Parathyroid adenoma (tissue), 2 donors: ENCODE measurements around the gene PDCD1.
"Not testable (repeated sequence)": the region's sequence is repeated elsewhere in the genome, so short reads cannot be mapped to it uniquely, and the experiment has no call there.

Experiments used
- H2AFZ ChIP-seq: fragments of 300-600 bp; sonication (generic); one replicate; pipeline ENCODE4 v1.7.0; 2017; ENCODE audit warnings: antibody characterized with exemption, mild to moderate bottlenecking
- H3K27ac ChIP-seq: fragments of 300-600 bp; sonication (generic); one replicate; pipeline ENCODE4 v1.7.0; 2017
- H3K27me3 ChIP-seq: fragments of 300-600 bp; sonication (generic); one replicate; pipeline ENCODE4 v1.7.0; 2017; ENCODE audit warnings: low read length; ENCODE audit not compliant: control insufficient read depth, insufficient read depth
- H3K36me3 ChIP-seq: fragments of 300-600 bp; sonication (generic); one replicate; pipeline ENCODE4 v1.7.0; 2017; ENCODE audit warnings: low read length; ENCODE audit not compliant: control insufficient read depth, insufficient read depth
- H3K4me1 ChIP-seq: fragments of 300-600 bp; sonication (generic); one replicate; pipeline ENCODE4 v1.7.0; 2017; ENCODE audit warnings: control low read depth
- H3K4me2 ChIP-seq: fragments of 300-600 bp; sonication (generic); one replicate; pipeline ENCODE4 v1.7.0; 2017; ENCODE audit warnings: low read length
- H3K4me3 ChIP-seq: fragments of 300-600 bp; sonication (generic); one replicate; pipeline ENCODE4 v1.7.0; 2017; ENCODE audit warnings: low read depth, low read length
- H3K79me2 ChIP-seq: fragments of 300-600 bp; sonication (generic); one replicate; pipeline ENCODE4 v1.7.0; 2017; ENCODE audit warnings: control low read depth
- H3K9ac ChIP-seq: fragments of 300-600 bp; sonication (generic); one replicate; pipeline ENCODE4 v1.7.0; 2017; ENCODE audit warnings: mild to moderate bottlenecking
- H3K9me3 ChIP-seq: fragments of 300-600 bp; sonication (generic); one replicate; pipeline ENCODE4 v1.7.0; 2017; ENCODE audit warnings: low read length; ENCODE audit not compliant: control insufficient read depth
- TF ChIP-seq, protein P1 (sequence below): fragments of 300-600 bp; sonication (generic); IDR thresholded peaks from one replicate; pipeline ENCODE4 v1.7.0; 2017; ENCODE audit warnings: antibody characterized with exemption, mild to moderate bottlenecking
- donor health status: primary hyperparathyroidism.

PDCD1 gene

DNA sequence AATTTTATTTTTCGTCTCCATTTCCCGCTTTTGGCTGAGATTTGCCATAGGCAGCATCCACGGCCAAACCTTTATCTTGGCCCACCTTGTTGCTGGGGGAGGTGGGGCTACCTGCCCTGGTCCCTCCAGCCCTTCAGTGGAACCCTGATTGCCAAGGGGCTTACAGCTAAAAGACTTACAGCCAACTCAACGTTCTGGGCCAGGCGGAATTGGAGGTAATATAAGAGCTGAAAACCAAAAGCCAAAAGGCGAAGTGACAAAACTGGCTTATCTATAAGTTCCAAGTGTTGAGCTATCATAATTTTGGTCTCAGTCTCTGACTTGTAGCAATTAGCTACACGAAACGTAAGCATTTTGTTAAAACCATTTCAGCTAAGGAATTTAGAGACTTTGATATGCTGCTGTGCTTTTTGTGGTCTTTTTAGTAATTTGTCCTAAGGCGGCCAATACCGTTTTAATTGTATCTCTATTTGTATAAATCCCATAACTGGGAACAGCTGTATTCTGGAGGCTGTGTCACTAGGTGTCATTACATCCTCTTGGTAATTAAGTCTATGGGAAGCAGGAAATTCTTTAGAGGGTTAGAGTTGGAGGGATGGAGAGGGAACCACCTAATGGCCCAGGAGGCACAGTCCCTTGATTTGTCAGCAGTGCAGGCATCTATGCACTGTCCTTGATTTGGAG is 24.0 kb downstream of the PDCD1 start:
- no peaks in the 10 kb centered on the region for H3K79me2 ChIP-seq
- no peaks in the 10 kb centered on the region for H3K9me3 ChIP-seq
- no peak overlapping the region for H3K4me3 ChIP-seq
- no peaks in the 10 kb centered on the region for H3K4me1 ChIP-seq
- H3K4me2 ChIP-seq = no peak overlapping the region
- no peaks in the 10 kb centered on the region for H3K36me3 ChIP-seq
- TF ChIP-seq, protein P1, sequence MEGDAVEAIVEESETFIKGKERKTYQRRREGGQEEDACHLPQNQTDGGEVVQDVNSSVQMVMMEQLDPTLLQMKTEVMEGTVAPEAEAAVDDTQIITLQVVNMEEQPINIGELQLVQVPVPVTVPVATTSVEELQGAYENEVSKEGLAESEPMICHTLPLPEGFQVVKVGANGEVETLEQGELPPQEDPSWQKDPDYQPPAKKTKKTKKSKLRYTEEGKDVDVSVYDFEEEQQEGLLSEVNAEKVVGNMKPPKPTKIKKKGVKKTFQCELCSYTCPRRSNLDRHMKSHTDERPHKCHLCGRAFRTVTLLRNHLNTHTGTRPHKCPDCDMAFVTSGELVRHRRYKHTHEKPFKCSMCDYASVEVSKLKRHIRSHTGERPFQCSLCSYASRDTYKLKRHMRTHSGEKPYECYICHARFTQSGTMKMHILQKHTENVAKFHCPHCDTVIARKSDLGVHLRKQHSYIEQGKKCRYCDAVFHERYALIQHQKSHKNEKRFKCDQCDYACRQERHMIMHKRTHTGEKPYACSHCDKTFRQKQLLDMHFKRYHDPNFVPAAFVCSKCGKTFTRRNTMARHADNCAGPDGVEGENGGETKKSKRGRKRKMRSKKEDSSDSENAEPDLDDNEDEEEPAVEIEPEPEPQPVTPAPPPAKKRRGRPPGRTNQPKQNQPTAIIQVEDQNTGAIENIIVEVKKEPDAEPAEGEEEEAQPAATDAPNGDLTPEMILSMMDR = no peak
- H3K9ac ChIP-seq = no peak overlapping the region
- no peaks in the 10 kb centered on the region for H3K27me3 ChIP-seq
- H2AFZ ChIP-seq = no peak overlapping the region
- no peak overlapping the region for H3K27ac ChIP-seq

DNA sequence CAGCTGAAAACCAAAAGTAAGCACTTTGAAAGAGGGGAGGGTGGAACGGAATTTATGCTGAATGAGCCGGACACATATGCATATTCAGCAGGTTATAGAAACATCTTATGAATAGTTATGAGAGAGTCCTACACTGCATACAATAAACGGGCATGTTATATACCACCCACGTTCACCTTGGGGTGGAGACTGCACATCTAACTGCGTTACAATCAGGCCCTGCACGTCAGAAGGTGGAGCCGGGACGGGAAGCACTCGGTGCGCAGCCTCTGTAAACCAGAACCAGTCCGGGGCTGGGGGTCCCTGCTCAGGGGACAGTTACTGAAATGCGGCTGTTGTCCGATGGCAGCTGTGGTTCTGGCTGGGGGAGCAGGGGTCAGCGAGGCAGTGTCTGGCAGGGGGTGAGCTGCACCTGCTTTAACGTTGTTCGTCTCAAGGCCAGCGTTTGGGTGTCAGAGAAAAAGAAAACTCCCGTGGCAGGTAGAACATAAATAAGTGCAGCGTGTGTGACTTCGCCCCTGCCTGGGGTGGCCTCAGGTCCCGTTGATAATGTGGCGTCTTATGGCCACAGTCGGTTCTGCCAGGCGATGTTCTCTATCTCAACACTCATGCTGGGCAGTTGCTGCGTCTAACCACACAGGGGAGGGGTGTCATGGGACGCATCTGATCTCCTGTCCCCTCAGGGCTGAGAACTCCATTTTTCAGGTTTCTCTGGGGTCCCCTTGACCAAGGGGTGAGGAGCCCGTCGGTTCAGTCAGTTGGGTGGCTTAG is 24.8 kb downstream of the PDCD1 start:
- not testable (repeated sequence) for H3K4me3 ChIP-seq

DNA sequence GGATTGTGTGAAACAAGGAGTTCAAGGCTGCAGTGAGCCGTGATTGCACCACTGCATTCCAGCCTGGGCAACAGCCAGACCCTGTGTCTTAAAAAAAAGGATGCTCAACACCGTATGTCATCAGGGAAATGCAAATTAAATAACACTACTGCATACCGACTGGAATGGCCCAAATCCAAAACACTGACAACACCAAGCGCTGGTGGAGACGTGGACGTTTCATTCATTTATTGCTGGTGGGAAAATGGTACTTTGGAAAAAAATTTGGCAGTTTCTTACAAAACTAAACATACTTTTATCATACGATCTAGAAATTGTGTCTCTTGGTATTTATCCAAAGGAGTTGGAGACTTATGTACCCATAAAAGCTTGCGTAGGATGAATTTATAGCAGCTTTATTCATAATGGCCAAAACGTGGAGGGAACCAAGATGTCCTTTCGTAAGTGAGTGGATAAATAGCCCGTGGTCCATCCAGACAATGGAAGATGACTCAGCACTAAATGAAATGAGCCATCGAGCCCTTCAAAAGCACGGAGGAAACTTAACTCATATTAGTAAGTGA is 25.5 kb downstream of the PDCD1 start:
- H3K4me3 ChIP-seq = no peak overlapping the region
- H3K4me1 ChIP-seq = no peaks in the 10 kb centered on the region
- no peaks in the 10 kb centered on the region for H3K27me3 ChIP-seq
- no peaks in the 10 kb centered on the region for H3K79me2 ChIP-seq
- H3K27ac ChIP-seq = no peak overlapping the region
- no peaks in the 10 kb centered on the region for H3K36me3 ChIP-seq
- no peak overlapping the region for H3K9ac ChIP-seq
- H3K9me3 ChIP-seq = no peaks in the 10 kb centered on the region
- TF ChIP-seq, protein P1 = no peak
- H3K4me2 ChIP-seq = no peak overlapping the region
- no peak overlapping the region for H2AFZ ChIP-seq

More for the DNA sequence above, 24.8 kb downstream of the PDCD1 start:
- H3K4me1 ChIP-seq, H3K36me3 ChIP-seq, H3K9ac ChIP-seq, H3K27me3 ChIP-seq, H3K79me2 ChIP-seq, H2AFZ ChIP-seq, H3K9me3 ChIP-seq, H3K27ac ChIP-seq, H3K4me2 ChIP-seq: not testable (repeated sequence)

DNA sequence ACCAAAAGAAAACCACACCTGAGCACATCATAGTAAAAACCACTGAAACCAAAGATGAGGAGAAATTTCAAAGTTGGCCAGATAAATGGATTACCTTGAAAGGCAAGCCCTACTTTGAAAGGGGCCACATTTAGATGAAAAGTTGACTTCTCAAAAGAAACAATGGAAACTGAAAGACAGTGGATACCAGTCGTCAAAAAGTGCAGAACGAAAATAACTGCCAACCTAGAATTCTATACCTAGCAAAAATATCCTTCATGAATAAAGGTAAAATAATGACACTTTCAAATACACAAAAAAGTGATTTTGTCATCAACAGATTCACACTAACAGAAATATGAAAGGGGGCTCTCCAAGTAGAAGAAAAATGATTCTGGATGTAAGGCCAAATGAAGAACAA is 31.3 kb downstream of the PDCD1 start:
- H3K4me1 ChIP-seq = no peaks in the 10 kb centered on the region
- H3K9ac ChIP-seq = no peak overlapping the region
- H3K27me3 ChIP-seq = no peaks in the 10 kb centered on the region
- no peaks in the 10 kb centered on the region for H3K9me3 ChIP-seq
- no peak overlapping the region for H2AFZ ChIP-seq
- H3K27ac ChIP-seq = no peak overlapping the region
- H3K4me3 ChIP-seq = no peak overlapping the region
- no peak overlapping the region for H3K4me2 ChIP-seq
- H3K79me2 ChIP-seq = no peaks in the 10 kb centered on the region
- no peaks in the 10 kb centered on the region for H3K36me3 ChIP-seq
- TF ChIP-seq, protein P1 = no peak

GRCh38 chr2:241823531-241824437 is 34.9 kb downstream of the PDCD1 start:
- not testable (repeated sequence) for H3K27me3 ChIP-seq, H3K4me2 ChIP-seq, H3K9ac ChIP-seq, H3K36me3 ChIP-seq, H3K27ac ChIP-seq, H2AFZ ChIP-seq, H3K4me3 ChIP-seq, H3K79me2 ChIP-seq, H3K9me3 ChIP-seq, H3K4me1 ChIP-seq
